Astrocyte (in vitro differentiated cells and primary cell): ENCODE measurements around the gene RTBDN.

ENCODE experiments used
- CTCF ChIP-seq: IDR thresholded peaks from 2 replicates; pipeline ENCODE4 v1.5.1; 2011; ENCODE audit warnings: low read depth, mild to moderate bottlenecking, inconsistent platforms, low read length, moderate library complexity; ENCODE audit not compliant: insufficient read depth
- EZH2 ChIP-seq: IDR thresholded peaks from 2 replicates; pipeline ENCODE4 v1.6.1; 2012; ENCODE audit warnings: mild to moderate bottlenecking, low read length, inconsistent platforms; ENCODE audit not compliant: insufficient read depth

DNA sequence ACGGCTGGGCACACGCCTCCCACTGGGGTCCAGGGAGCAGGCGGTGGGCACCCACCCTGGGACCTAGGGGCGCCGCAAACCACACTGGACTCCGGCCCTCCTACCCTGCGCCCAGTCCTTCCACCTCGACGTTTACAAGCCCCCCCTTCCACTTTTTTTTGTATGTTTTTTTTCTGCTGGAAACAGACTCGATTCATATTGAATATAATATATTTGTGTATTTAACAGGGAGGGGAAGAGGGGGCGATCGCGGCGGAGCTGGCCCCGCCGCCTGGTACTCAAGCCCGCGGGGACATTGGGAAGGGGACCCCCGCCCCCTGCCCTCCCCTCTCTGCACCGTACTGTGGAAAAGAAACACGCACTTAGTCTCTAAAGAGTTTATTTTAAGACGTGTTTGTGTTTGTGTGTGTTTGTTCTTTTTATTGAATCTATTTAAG lies 41.5 kb downstream of the RTBDN start:
- TF ChIP-seq CTCF = no peak
- no peak for TF ChIP-seq EZH2
